OCI-LY1 (cell line): ENCODE results near the gene CCT7.

Experiments
- EZH2 ChIP-seq: fragments of 200-600 bp; sonication (generic), shearing (Covaris generic); IDR thresholded peaks from 2 replicates; pipeline ENCODE4 v1.8.0; 2017; ENCODE audit warnings: borderline replicate concordance, mixed run types, mild to moderate bottlenecking, antibody characterized with exemption, low read length, moderate library complexity, mixed read lengths
- TF ChIP-seq, protein P1 (sequence below): fragments of 200-600 bp; sonication (generic), shearing (Covaris generic); IDR thresholded peaks from 2 replicates; pipeline ENCODE4 v1.5.1; 2017; ENCODE audit warnings: mild to moderate bottlenecking, antibody characterized with exemption, low read length, moderate library complexity, mixed read lengths

GRCh38 chr2:73223821-73224220, 10.3 kb upstream of the CCT7 start:
- TF ChIP-seq, protein P1, sequence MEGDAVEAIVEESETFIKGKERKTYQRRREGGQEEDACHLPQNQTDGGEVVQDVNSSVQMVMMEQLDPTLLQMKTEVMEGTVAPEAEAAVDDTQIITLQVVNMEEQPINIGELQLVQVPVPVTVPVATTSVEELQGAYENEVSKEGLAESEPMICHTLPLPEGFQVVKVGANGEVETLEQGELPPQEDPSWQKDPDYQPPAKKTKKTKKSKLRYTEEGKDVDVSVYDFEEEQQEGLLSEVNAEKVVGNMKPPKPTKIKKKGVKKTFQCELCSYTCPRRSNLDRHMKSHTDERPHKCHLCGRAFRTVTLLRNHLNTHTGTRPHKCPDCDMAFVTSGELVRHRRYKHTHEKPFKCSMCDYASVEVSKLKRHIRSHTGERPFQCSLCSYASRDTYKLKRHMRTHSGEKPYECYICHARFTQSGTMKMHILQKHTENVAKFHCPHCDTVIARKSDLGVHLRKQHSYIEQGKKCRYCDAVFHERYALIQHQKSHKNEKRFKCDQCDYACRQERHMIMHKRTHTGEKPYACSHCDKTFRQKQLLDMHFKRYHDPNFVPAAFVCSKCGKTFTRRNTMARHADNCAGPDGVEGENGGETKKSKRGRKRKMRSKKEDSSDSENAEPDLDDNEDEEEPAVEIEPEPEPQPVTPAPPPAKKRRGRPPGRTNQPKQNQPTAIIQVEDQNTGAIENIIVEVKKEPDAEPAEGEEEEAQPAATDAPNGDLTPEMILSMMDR, result no peak
- TF ChIP-seq EZH2, result no peak
